IPS DF 6.9 (cell line): ENCODE data around the gene DDX10.
"Not testable (repeated sequence)": the region's sequence is repeated elsewhere in the genome, so short reads cannot be mapped to it uniquely, and the experiment has no call there.

ENCODE experiments used
- DNase-seq: peaks from one replicate; pipeline ENCODE4 v3.0.0-alpha.2; 2013; ENCODE audit warnings: low read depth, low spot score
- H3K27ac ChIP-seq: one replicate; pipeline ENCODE4 v1.5.1; 2013; ENCODE audit warnings: low read length, control low read depth
- H3K27me3 ChIP-seq: 2 replicates; pipeline ENCODE4 v1.6.1; 2013; ENCODE audit warnings: mild to moderate bottlenecking, low read length; ENCODE audit not compliant: control insufficient read depth, insufficient read depth
- H3K36me3 ChIP-seq: 2 replicates; pipeline ENCODE4 v1.6.1; 2013; ENCODE audit warnings: low read length; ENCODE audit not compliant: control insufficient read depth, insufficient read depth
- H3K4me1 ChIP-seq: 2 replicates; pipeline ENCODE4 v1.6.1; 2013; ENCODE audit warnings: low read length; ENCODE audit not compliant: control insufficient read depth, insufficient read depth
- H3K4me3 ChIP-seq: 2 replicates; pipeline ENCODE4 v1.5.1; 2013; ENCODE audit warnings: mild to moderate bottlenecking, low read length
- H3K9me3 ChIP-seq: 2 replicates; pipeline ENCODE4 v1.6.1; 2013; ENCODE audit warnings: low read length, inconsistent platforms; ENCODE audit not compliant: control insufficient read depth, insufficient read depth
- WGBS: extraction: QIAGEN DNeasy Blood & Tissue Kit; methylation state at CpG from one replicate; pipeline ENCODE4 v1.1.7; 2013; ENCODE audit warnings: mixed read lengths, missing lambda C conversion rate; ENCODE audit not compliant: insufficient read length, insufficient coverage; 5-methylcytosine and 5-hydroxymethylcytosine counted together

The DDX10 gene

GRCh38 chr11:108813086-108813485 lies 148.2 kb downstream of the DDX10 start:
- no peak for DNase-seq
- no peak overlapping the region for H3K27ac ChIP-seq
- no peaks in the 10 kb centered on the region for H3K9me3 ChIP-seq
- no peaks in the 10 kb centered on the region for H3K27me3 ChIP-seq
- H3K4me3 ChIP-seq = no peak overlapping the region
- no peaks in the 10 kb centered on the region for H3K4me1 ChIP-seq
- WGBS = no CpG with 5 or more reads among the region's 2 CpGs
- H3K36me3 ChIP-seq = no peaks in the 10 kb centered on the region

GRCh38 chr11:108817976-108818375 lies 153.1 kb downstream of the DDX10 start:
- no peaks in the 10 kb centered on the region for H3K9me3 ChIP-seq
- H3K27ac ChIP-seq = no peak overlapping the region
- no peaks in the 10 kb centered on the region for H3K36me3 ChIP-seq
- no CpG with 5 or more reads among the region's 5 CpGs for WGBS
- H3K4me3 ChIP-seq = no peak overlapping the region
- no peaks in the 10 kb centered on the region for H3K27me3 ChIP-seq
- no peaks in the 10 kb centered on the region for H3K4me1 ChIP-seq
- DNase-seq = no peak

- Histone ChIP-seq H3K27me3 (no peaks in the 10 kb centered on the region), H3K9me3 (no peaks in the 10 kb centered on the region), H3K4me3 (no peak overlapping the region), H3K4me1 (no peaks in the 10 kb centered on the region), H3K27ac (no peak overlapping the region), H3K36me3 (no peaks in the 10 kb centered on the region)
- no CpG with 5 or more reads among the region's 1 CpG for WGBS
- DNase-seq = no peak
Measured at GRCh38 chr11:108818971-108819370, 154.1 kb downstream of the DDX10 start.

- Histone ChIP-seq H3K9me3 (no peaks in the 10 kb centered on the region), H3K4me1 (no peaks in the 10 kb centered on the region), H3K27ac (no peak overlapping the region), H3K36me3 (no peaks in the 10 kb centered on the region), H3K4me3 (no peak overlapping the region), H3K27me3 (no peaks in the 10 kb centered on the region)
- DNase-seq = no peak
- no CpG with 5 or more reads among the region's 2 CpGs for WGBS
Measured at GRCh38 chr11:108819957-108820356, 155.1 kb downstream of the DDX10 start.

- not testable (repeated sequence) for H3K36me3 ChIP-seq, H3K27me3 ChIP-seq, H3K4me3 ChIP-seq, H3K4me1 ChIP-seq, DNase-seq, H3K27ac ChIP-seq, H3K9me3 ChIP-seq
- no CpG with 5 or more reads among the region's 11 CpGs for WGBS
Measured at GRCh38 chr11:108823960-108824359, 159.1 kb downstream of the DDX10 start.

- H3K9me3 ChIP-seq = no peaks in the 10 kb centered on the region
- no peaks in the 10 kb centered on the region for H3K36me3 ChIP-seq
- H3K4me3 ChIP-seq = no peak overlapping the region
- H3K27me3 ChIP-seq = no peaks in the 10 kb centered on the region
- no CpG with 5 or more reads among the region's 3 CpGs for WGBS
- DNase-seq = no peak
- H3K27ac ChIP-seq = no peak overlapping the region
- no peaks in the 10 kb centered on the region for H3K4me1 ChIP-seq
Measured at GRCh38 chr11:108824545-108824944, 159.7 kb downstream of the DDX10 start.

- Histone ChIP-seq H3K9me3 (no peaks in the 10 kb centered on the region), H3K27me3 (no peaks in the 10 kb centered on the region), H3K36me3 (no peaks in the 10 kb centered on the region), H3K4me1 (no peaks in the 10 kb centered on the region), H3K27ac (no peak overlapping the region), H3K4me3 (no peak overlapping the region)
- no CpG with 5 or more reads among the region's 1 CpG for WGBS
- DNase-seq = no peak
Measured at GRCh38 chr11:108825381-108825780, 160.5 kb downstream of the DDX10 start.

- WGBS = no CpG with 5 or more reads among the region's 2 CpGs
- Histone ChIP-seq H3K27ac (no peak overlapping the region), H3K4me1 (no peaks in the 10 kb centered on the region), H3K9me3 (no peaks in the 10 kb centered on the region), H3K4me3 (no peak overlapping the region), H3K27me3 (no peaks in the 10 kb centered on the region), H3K36me3 (no peaks in the 10 kb centered on the region)
- DNase-seq = no peak
Measured at GRCh38 chr11:108826136-108826535, 161.3 kb downstream of the DDX10 start.

GRCh38 chr11:108835624-108836023 lies 170.8 kb downstream of the DDX10 start:
- no peak for DNase-seq
- Histone ChIP-seq H3K36me3 (no peaks in the 10 kb centered on the region), H3K4me1 (no peaks in the 10 kb centered on the region; the same call in 1 of the 2 replicates), H3K27ac (no peak overlapping the region), H3K4me3 (no peak overlapping the region), H3K9me3 (no peaks in the 10 kb centered on the region), H3K27me3 (no peaks in the 10 kb centered on the region)
- no CpG with 5 or more reads among the region's 7 CpGs for WGBS

GRCh38 chr11:108836541-108836940 lies 171.7 kb downstream of the DDX10 start:
- DNase-seq = no peak
- Histone ChIP-seq H3K4me3 (no peak overlapping the region), H3K27ac (no peak overlapping the region), H3K4me1 (no peaks in the 10 kb centered on the region; the same call in 1 of the 2 replicates), H3K9me3 (no peaks in the 10 kb centered on the region), H3K36me3 (no peaks in the 10 kb centered on the region), H3K27me3 (no peaks in the 10 kb centered on the region)
- no CpG with 5 or more reads among the region's 7 CpGs for WGBS

GRCh38 chr11:108838102-108838791 lies 173.4 kb downstream of the DDX10 start:
- Histone ChIP-seq H3K4me1 (no peaks in the 10 kb centered on the region; the same call in 1 of the 2 replicates), H3K36me3 (no peaks in the 10 kb centered on the region), H3K4me3 (no peak overlapping the region), H3K9me3 (no peaks in the 10 kb centered on the region), H3K27ac (no peak overlapping the region), H3K27me3 (no peaks in the 10 kb centered on the region)
- no peak for DNase-seq
- WGBS = no CpG with 5 or more reads among the region's 3 CpGs
